T follicular helper cell (primary cell): ENCODE results near the gene GCGR.

ENCODE experiments used
- DNase-seq: peaks from one replicate; pipeline ENCODE4 v3.0.0-alpha.2; 2020; ENCODE audit warnings: low read depth

GCGR gene

GRCh38 chr17:81811705-81812570 lies 8.0 kb downstream of the GCGR start:
- DNase-seq: no peak

- DNase-seq: no peak
Observed at GRCh38 chr17:81812571-81813370, 8.8 kb downstream of the GCGR start.

- no peak for DNase-seq
Observed at GRCh38 chr17:81813371-81813684, 9.4 kb downstream of the GCGR start.

GRCh38 chr17:81813861-81814683 lies 10.1 kb downstream of the GCGR start:
- DNase-seq: no peak

- DNase-seq: no peak
Observed at GRCh38 chr17:81814748-81815645, 11.0 kb downstream of the GCGR start.

- DNase-seq: no peak
Observed at GRCh38 chr17:81815646-81815986, 11.7 kb downstream of the GCGR start.

GRCh38 chr17:81817758-81818147 lies 13.8 kb downstream of the GCGR start:
- no peak for DNase-seq

GRCh38 chr17:81819708-81820107 lies 15.8 kb downstream of the GCGR start:
- no peak for DNase-seq

GRCh38 chr17:81821147-81821546 lies 17.2 kb downstream of the GCGR start:
- no peak for DNase-seq

GRCh38 chr17:81821603-81822311 lies 17.8 kb downstream of the GCGR start:
- DNase-seq: no peak

- DNase-seq: no peak
Observed at GRCh38 chr17:81822312-81822637, 18.3 kb downstream of the GCGR start.

GRCh38 chr17:81822996-81823819 lies 19.3 kb downstream of the GCGR start:
- DNase-seq: no peak

GRCh38 chr17:81823820-81824550 lies 20.0 kb downstream of the GCGR start:
- DNase-seq: no peak

- DNase-seq: no peak
Observed at GRCh38 chr17:81824595-81824994, 20.6 kb downstream of the GCGR start.

GRCh38 chr17:81825841-81826466 lies 22.0 kb downstream of the GCGR start:
- no peak for DNase-seq

- no peak for DNase-seq
Observed at GRCh38 chr17:81828656-81829055, 24.7 kb downstream of the GCGR start.

- no peak for DNase-seq
Observed at GRCh38 chr17:81829858-81830257, 25.9 kb downstream of the GCGR start.

GRCh38 chr17:81831563-81831956 lies 27.6 kb downstream of the GCGR start:
- DNase-seq: no peak
